SK-N-SH (cell line): ENCODE measurements around the gene NFKBIE. TPM values are rescaled to one million over a fixed set of nuclear protein-coding genes. Genes with fewer than 3 reads are reported as not detected.
A peak's percentile ranks its signal among the peaks of the same experiment; 100 is the strongest.

Experiments
- CTCF ChIA-PET: fragments of 300-600, 350-600 bp; formaldehyde crosslinking; extraction: SDS; loops from one replicate; lab custom pipeline; 2021; lab: Yijun Ruan, JAX
- POLR2A ChIA-PET: fragments of 350-600 bp; sonication (Branson Sonifier 250); formaldehyde crosslinking; extraction: SDS; loops from one replicate; lab custom pipeline; 2020; ENCODE audit warnings: antibody characterized with exemption, inconsistent platforms; lab: Yijun Ruan, JAX
- DNase-seq: peaks from one replicate; pipeline ENCODE4 v3.0.0; 2012
- H2AFZ ChIP-seq: fragments of 200-600 bp; sonication (generic); 2 replicates; pipeline ENCODE4 v1.8.1; 2016; ENCODE audit warnings: antibody characterized with exemption, mild to moderate bottlenecking, low read depth
- H3F3A ChIP-seq: fragments of 200-600 bp; sonication (generic); replicated peaks from 2 replicates; pipeline ENCODE3; 2016; ENCODE audit warnings: antibody characterized with exemption, mild to moderate bottlenecking; ENCODE audit not compliant: insufficient read depth
- H3K27ac ChIP-seq, 2 experiments: fragments of 200-500 bp in 1 of 2; fragments of 200-600 bp in 1 of 2; sonication (Bioruptor generic) in 1 of 2; sonication (generic), shearing (Covaris generic) in 1 of 2; 2 replicates each; pipeline versions ENCODE4 v1.5.1 to v1.6.1; 2014 to 2016; ENCODE audit warnings: low read depth in 2 of 2, inconsistent platforms in 1 of 2, low read length in 1 of 2, mild to moderate bottlenecking in 1 of 2, mixed read lengths in 1 of 2
- H3K27me3 ChIP-seq: fragments of 200-600 bp; sonication (generic), shearing (Covaris generic); 2 replicates; pipeline ENCODE4 v1.6.1; 2016; ENCODE audit warnings: mixed run types; ENCODE audit not compliant: insufficient read depth
- H3K36me3 ChIP-seq, 2 experiments: fragments of 200-500 bp in 1 of 2; fragments of 200-600 bp in 1 of 2; sonication (Bioruptor generic) in 1 of 2; sonication (generic) in 1 of 2; replicated peaks in 1 of 2; 2 replicates each; pipeline versions ENCODE3 to v1.5.1; 2014 to 2016; ENCODE audit warnings: low read length in 1 of 2, mild to moderate bottlenecking in 1 of 2; ENCODE audit not compliant: insufficient read depth in 2 of 2, control insufficient read depth in 1 of 2
- H3K4me1 ChIP-seq, 2 experiments: fragments of 200-500 bp in 1 of 2; fragments of 200-600 bp in 1 of 2; sonication (Bioruptor generic) in 1 of 2; sonication (generic), shearing (Covaris generic) in 1 of 2; 2 replicates each; pipeline versions ENCODE4 v1.5.1 to v1.6.1; 2014 to 2016; ENCODE audit warnings: low read depth in 1 of 2, low read length in 1 of 2, mixed run types in 1 of 2; ENCODE audit not compliant: insufficient read depth in 2 of 2, control insufficient read depth in 1 of 2
- H3K4me2 ChIP-seq: fragments of 200-600 bp; sonication (generic), shearing (Covaris generic); 2 replicates; pipeline ENCODE4 v1.6.1; 2017; ENCODE audit warnings: mixed run types
- H3K4me3 ChIP-seq, 2 experiments: fragments of 200-500 bp in 1 of 2; fragments of 200-600 bp in 1 of 2; sonication (Bioruptor generic) in 1 of 2; sonication (generic), shearing (Covaris generic) in 1 of 2; 2 replicates each; pipeline versions ENCODE4 v1.5.1 to v1.8.1; 2014 to 2016; ENCODE audit warnings: low read depth in 2 of 2, inconsistent platforms in 1 of 2, low read length in 1 of 2, mild to moderate bottlenecking in 1 of 2, mixed read lengths in 1 of 2, moderate library complexity in 1 of 2
- H3K79me2 ChIP-seq: fragments of 200-600 bp; sonication (generic); 2 replicates; pipeline ENCODE4 v1.8.1; 2017; ENCODE audit warnings: mild to moderate bottlenecking; ENCODE audit not compliant: insufficient read depth
- H3K9ac ChIP-seq: fragments of 200-600 bp; sonication (generic); 2 replicates; pipeline ENCODE4 v1.6.1; 2017; ENCODE audit warnings: mixed run types
- H3K9me2 ChIP-seq: fragments of 200-600 bp; sonication (generic); 2 replicates; pipeline ENCODE4 v1.6.1; 2017; ENCODE audit warnings: mixed run types
- H3K9me3 ChIP-seq: fragments of 200-600 bp; sonication (generic); 2 replicates; pipeline ENCODE4 v1.6.1; 2017; ENCODE audit warnings: mixed run types, mild to moderate bottlenecking, moderate library complexity
- H4K20me1 ChIP-seq: fragments of 200-600 bp; sonication (generic); 2 replicates; pipeline ENCODE4 v1.6.1; 2017; ENCODE audit warnings: mild to moderate bottlenecking, mixed run types; ENCODE audit not compliant: insufficient read depth
- RAD21 ChIP-seq: IDR thresholded peaks from 2 replicates; pipeline ENCODE4 v1.6.1; 2012; ENCODE audit warnings: mild to moderate bottlenecking, low read length
- RCOR1 ChIP-seq: fragments of 150-350 bp; IDR thresholded peaks from 2 replicates; pipeline ENCODE4 v1.6.1; 2017; ENCODE audit warnings: antibody characterized with exemption, low read length
- RFX5 ChIP-seq: IDR thresholded peaks from 2 replicates; pipeline ENCODE4 v1.6.1; 2012; ENCODE audit warnings: mild to moderate bottlenecking, improper control_type of control experiment, low read length
- SIN3A ChIP-seq: IDR thresholded peaks from 2 replicates; pipeline ENCODE4 v1.6.1; 2012; ENCODE audit warnings: low read depth, mild to moderate bottlenecking, low read length, moderate library complexity, borderline replicate concordance
- TAF1 ChIP-seq: IDR thresholded peaks from 2 replicates; pipeline ENCODE4 v1.6.1; 2012; ENCODE audit warnings: low read depth, mild to moderate bottlenecking, low read length, moderate library complexity, borderline replicate concordance
- WGBS: methylation state at CpG from one replicate; pipeline ENCODE4 v1.1.6; 2017; ENCODE audit warnings: low lambda C conversion rate; 5-methylcytosine and 5-hydroxymethylcytosine counted together
- polyA plus RNA-seq, 3 experiments: library from polyadenylated mRNA; depleted of rRNA; stranded (reverse); fragments of >200 nt; gene quantifications; 2 replicates each; pipeline ENCODE4 v1.2.3, GENCODE V29; 2012
- TF ChIP-seq, protein P1 (sequence below): IDR thresholded peaks from 2 replicates; pipeline ENCODE4 v1.4.0; 2012; ENCODE audit warnings: low read depth
- TF ChIP-seq, protein P2 (sequence below): fragments of 200-600 bp; sonication (generic); IDR thresholded peaks from 2 replicates; pipeline ENCODE4 v1.6.1; 2017; ENCODE audit warnings: antibody characterized with exemption, mild to moderate bottlenecking, moderate library complexity

NFKBIE gene
- polyA plus RNA-seq, 1 of the 3 experiments (the other 2 are of a cell fraction): 5.8 TPM

DNA sequence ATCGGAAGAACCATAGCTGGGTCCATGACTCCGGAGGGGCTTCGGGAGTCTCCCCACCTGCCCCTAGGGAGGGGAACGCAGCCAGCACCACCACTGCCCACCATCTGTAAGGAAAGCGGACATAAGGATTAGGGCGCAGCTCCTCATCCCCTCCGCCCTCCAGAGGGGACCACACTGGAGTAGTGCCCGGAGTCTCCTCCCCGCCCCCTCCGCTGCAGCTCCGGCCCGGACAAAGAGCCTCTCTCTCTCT is 8.7 kb downstream of the NFKBIE start:
- Histone ChIP-seq H3K9ac (peak overlapping the region; percentile 95), H3K79me2 (peaks cover 48% of the 10 kb centered on the region), H3K4me1 (peaks cover 0 to 37% of the 10 kb centered on the region in 2 experiments; a peak in 1 of 4 replicates), H4K20me1 (peaks cover 50% of the 10 kb centered on the region), H3K27ac (peak overlapping the region; percentile 73 to 91), H3K27me3 (no peaks in the 10 kb centered on the region), H3F3A (peaks cover 48% of the 10 kb centered on the region), H2AFZ (no peak overlapping the region), H3K9me3 (no peaks in the 10 kb centered on the region), H3K9me2 (no peaks in the 10 kb centered on the region), H3K4me3 (peak overlapping the region; percentile 94 to 96), H3K36me3 (peaks cover 30 to 48% of the 10 kb centered on the region in 2 experiments), H3K4me2 (peak overlapping the region; percentile 94)
- TF ChIP-seq, protein P1, sequence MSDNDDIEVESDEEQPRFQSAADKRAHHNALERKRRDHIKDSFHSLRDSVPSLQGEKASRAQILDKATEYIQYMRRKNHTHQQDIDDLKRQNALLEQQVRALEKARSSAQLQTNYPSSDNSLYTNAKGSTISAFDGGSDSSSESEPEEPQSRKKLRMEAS: no peak
- peak; percentile 9; the same call in 1 of the 2 replicates for TF ChIP-seq TAF1
- TF ChIP-seq RFX5: no peak
- TF ChIP-seq, protein P2, sequence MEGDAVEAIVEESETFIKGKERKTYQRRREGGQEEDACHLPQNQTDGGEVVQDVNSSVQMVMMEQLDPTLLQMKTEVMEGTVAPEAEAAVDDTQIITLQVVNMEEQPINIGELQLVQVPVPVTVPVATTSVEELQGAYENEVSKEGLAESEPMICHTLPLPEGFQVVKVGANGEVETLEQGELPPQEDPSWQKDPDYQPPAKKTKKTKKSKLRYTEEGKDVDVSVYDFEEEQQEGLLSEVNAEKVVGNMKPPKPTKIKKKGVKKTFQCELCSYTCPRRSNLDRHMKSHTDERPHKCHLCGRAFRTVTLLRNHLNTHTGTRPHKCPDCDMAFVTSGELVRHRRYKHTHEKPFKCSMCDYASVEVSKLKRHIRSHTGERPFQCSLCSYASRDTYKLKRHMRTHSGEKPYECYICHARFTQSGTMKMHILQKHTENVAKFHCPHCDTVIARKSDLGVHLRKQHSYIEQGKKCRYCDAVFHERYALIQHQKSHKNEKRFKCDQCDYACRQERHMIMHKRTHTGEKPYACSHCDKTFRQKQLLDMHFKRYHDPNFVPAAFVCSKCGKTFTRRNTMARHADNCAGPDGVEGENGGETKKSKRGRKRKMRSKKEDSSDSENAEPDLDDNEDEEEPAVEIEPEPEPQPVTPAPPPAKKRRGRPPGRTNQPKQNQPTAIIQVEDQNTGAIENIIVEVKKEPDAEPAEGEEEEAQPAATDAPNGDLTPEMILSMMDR: no peak
- CTCF ChIA-PET: interaction anchor here (0.6 to 7.1 kb wide), 31 partner anchors 10 to 198 kb away, joined by 3 to 90 read pairs (median 4); partner anchors contain the start of genes AARS2, HSP90AB1, NFKBIE and SPATS1
- 7% methylated on average over 6 of the region's 12 CpGs for WGBS
- no peak for DNase-seq
- POLR2A ChIA-PET: interaction anchor here (0.8 to 3.8 kb wide), 13 partner anchors 10 to 488 kb away, joined by 3 to 98 read pairs (median 5); partner anchors contain the start of genes AARS2, CDC5L, HSP90AB1 and SLC29A1

DNA sequence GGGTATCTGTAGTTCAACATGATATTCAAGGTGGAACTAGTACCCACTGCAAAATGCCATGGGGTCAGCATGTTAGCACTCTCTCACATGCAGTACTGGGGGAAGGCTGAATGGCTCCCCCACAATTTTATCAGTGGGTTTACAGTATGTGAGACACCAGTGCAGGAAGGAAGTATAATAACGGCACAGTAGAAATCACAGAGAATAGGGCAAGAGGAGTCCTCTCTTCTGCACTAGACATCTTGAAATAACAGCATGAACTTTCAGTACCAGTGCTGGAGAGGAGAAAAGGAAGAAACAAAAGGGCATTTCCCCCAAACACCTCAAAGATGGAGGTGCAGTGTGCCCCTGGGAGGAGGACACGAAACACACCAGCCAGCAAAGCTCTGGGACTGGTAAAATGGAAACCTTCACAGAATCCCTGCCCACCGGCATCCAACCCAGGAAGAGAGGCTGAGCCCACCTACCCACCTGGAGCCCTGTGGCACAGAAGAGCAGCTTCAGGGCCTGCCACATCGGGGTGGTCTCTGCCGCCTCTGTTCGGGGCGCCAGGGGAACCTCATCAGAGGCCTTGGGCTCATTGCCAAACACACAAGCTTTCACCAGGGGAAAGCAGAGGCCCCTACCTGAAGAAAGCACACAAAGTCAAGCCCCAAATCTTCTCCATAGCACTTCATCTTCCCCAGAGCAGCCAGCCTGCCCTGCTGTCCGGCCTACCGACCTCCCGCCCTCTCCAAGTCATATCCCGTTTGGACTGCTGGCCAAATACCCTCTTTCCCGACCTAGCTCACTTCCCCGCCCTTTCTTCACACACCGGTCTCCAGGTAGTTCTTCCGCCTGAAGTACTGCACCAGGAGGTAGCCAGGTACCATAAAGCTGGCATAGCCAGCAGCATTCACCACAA is 9.2 kb downstream of the NFKBIE start:
- no peak overlapping the region for H2AFZ ChIP-seq
- 22% methylated on average over 10 of the region's 15 CpGs for WGBS
- peak overlapping the region; percentile 94 for H3K4me2 ChIP-seq
- ChIA-PET POLR2A (interaction anchor here (0.6 to 3.8 kb wide), 14 partner anchors 10 to 487 kb away, joined by 3 to 98 read pairs (median 4); partner anchors contain the start of genes AARS2, CDC5L, HSP90AB1 and SLC29A1), CTCF (interaction anchor here (0.7 to 7.1 kb wide), 27 partner anchors 10 to 198 kb away, joined by 3 to 90 read pairs (median 6); partner anchors contain the start of genes AARS2, HSP90AB1, NFKBIE and SPATS1)
- peaks cover 54% of the 10 kb centered on the region for H3K79me2 ChIP-seq
- peaks cover 36 to 53% of the 10 kb centered on the region in 2 experiments for H3K36me3 ChIP-seq
- H3K9me3 ChIP-seq: no peaks in the 10 kb centered on the region
- peak overlapping the region; percentile 73 to 91; a peak in 3 of 4 replicates for H3K27ac ChIP-seq
- H3K4me3 ChIP-seq: peak overlapping the region; percentile 94 to 96
- TF ChIP-seq SIN3A: 0 out of 2 replicates have a peak, but pooled peaks have one; percentile 10
- no peak for TF ChIP-seq RCOR1
- no peak for TF ChIP-seq RAD21
- no peak for DNase-seq
- H3K27me3 ChIP-seq: no peaks in the 10 kb centered on the region
- no peaks in the 10 kb centered on the region for H3K9me2 ChIP-seq
- H3F3A ChIP-seq: peaks cover 54% of the 10 kb centered on the region
- H3K9ac ChIP-seq: peak overlapping the region; percentile 95
- H4K20me1 ChIP-seq: peaks cover 56% of the 10 kb centered on the region
- peaks cover 0 to 39% of the 10 kb centered on the region in 2 experiments; a peak in 1 of 4 replicates for H3K4me1 ChIP-seq
